ENCODE data around the gene MAT1A.
"Not testable (repeated sequence)": the region's sequence is repeated elsewhere in the genome, so short reads cannot be mapped to it uniquely, and the experiment has no call there.

MAT1A gene

GRCh38 chr10:80234331-80235235, 54.9 kb downstream of the MAT1A start:
- not testable (repeated sequence) for DNase-seq (ENCODE audit: low read depth); H3K4me3 ChIP-seq (ENCODE audit: low read length)

- not testable (repeated sequence) for DNase-seq (ENCODE audit: low read depth); H3K4me3 ChIP-seq (ENCODE audit: low read length)
Observed at GRCh38 chr10:80233871-80234270, 55.6 kb downstream of the MAT1A start.

- not testable (repeated sequence) for DNase-seq (ENCODE audit: low read depth); H3K4me3 ChIP-seq (ENCODE audit: low read length)
Observed at GRCh38 chr10:80226723-80227122, 62.7 kb downstream of the MAT1A start.

GRCh38 chr10:80223031-80223419, 66.4 kb downstream of the MAT1A start:
- DNase-seq (ENCODE audit: low read depth); H3K4me3 ChIP-seq (ENCODE audit: low read length): not testable (repeated sequence)

Measured in epithelial cell of esophagus (primary cell).